ENCODE results near the gene INAFM2. TPM values are rescaled to one million over a fixed set of nuclear protein-coding genes. Genes with fewer than 3 reads are reported as not detected.

Gene INAFM2
- total RNA-seq, 1 experiment from 2014 or later: 25.4 TPM

GRCh38 chr15:40287968-40288367 is 35.5 kb upstream of the INAFM2 start:
- H2AK5ac ChIP-seq (ENCODE audit: insufficient read length, low read length): no peak overlapping the region
- no peak overlapping the region for H4K8ac ChIP-seq (replicated peaks; ENCODE audit: insufficient read length, low read depth, low read length)
- no peak overlapping the region for H3K9ac ChIP-seq (ENCODE audit: extremely low read depth, insufficient read length, low read length)
- no peaks in the 10 kb centered on the region; a peak in 1 of 7 replicates for H3K36me3 Mint-ChIP-seq (ENCODE audit: insufficient read depth in 1 of 3, low read depth in 3 of 3)
- H3K4me2 ChIP-seq (ENCODE audit: insufficient read depth, insufficient read length, low read length): no peak overlapping the region
- no peaks in the 10 kb centered on the region for H3K79me2 ChIP-seq (ENCODE audit: insufficient read depth, low read length)
- no peak overlapping the region for H3K23ac ChIP-seq (ENCODE audit: insufficient read length, low read depth, low read length)
- H2BK5ac ChIP-seq (ENCODE audit: insufficient read length, low read length): no peak overlapping the region
- H4K5ac ChIP-seq (ENCODE audit: insufficient read length, low read depth, low read length): no peak overlapping the region
- H4K91ac ChIP-seq (ENCODE audit: insufficient read length, low read depth, low read length): no peak overlapping the region
- H3K4me1 ChIP-seq (ENCODE audit: insufficient read depth, low read length): peaks cover 5% of the 10 kb centered on the region
- H3K14ac ChIP-seq (ENCODE audit: insufficient read depth, low read length): no peak overlapping the region
- peaks cover 12% of the 10 kb centered on the region for H3K23me2 ChIP-seq (ENCODE audit: insufficient read length, low read depth, low read length, poor library complexity, severe bottlenecking)
- H3K9me3 Mint-ChIP-seq: no peaks in the 10 kb centered on the region
- no peak overlapping the region for H2BK120ac ChIP-seq (ENCODE audit: low read depth, low read length, poor library complexity, severe bottlenecking)
- H3K4me3 Mint-ChIP-seq: no peak overlapping the region
- H3K27me3 Mint-ChIP-seq (ENCODE audit: low read depth): peaks cover 86% of the 10 kb centered on the region
- no peak for DNase-seq
- H3K27me3 ChIP-seq (ENCODE audit: insufficient read depth, low read length): peaks cover 24% of the 10 kb centered on the region; the same call in 1 of the 2 replicates
- H3K4me1 Mint-ChIP-seq: peaks cover 33 to 46% of the 10 kb centered on the region in 2 experiments
- H3K27ac ChIP-seq (ENCODE audit: insufficient read length, low read depth, low read length): no peak overlapping the region
- no peak overlapping the region for H2BK12ac ChIP-seq (ENCODE audit: insufficient read length, low read depth, low read length)
- H3K27ac Mint-ChIP-seq: no peak overlapping the region
- no peak overlapping the region for H3K18ac ChIP-seq (ENCODE audit: insufficient read length, low read depth, low read length)
- H3K4ac ChIP-seq (ENCODE audit: low read depth, low read length): no peak overlapping the region
- H2AFZ ChIP-seq (ENCODE audit: low read length): no peak overlapping the region
- no peak overlapping the region for H2BK20ac ChIP-seq (ENCODE audit: low read depth, low read length, poor library complexity, severe bottlenecking)
- TF ChIP-seq, protein P1, sequence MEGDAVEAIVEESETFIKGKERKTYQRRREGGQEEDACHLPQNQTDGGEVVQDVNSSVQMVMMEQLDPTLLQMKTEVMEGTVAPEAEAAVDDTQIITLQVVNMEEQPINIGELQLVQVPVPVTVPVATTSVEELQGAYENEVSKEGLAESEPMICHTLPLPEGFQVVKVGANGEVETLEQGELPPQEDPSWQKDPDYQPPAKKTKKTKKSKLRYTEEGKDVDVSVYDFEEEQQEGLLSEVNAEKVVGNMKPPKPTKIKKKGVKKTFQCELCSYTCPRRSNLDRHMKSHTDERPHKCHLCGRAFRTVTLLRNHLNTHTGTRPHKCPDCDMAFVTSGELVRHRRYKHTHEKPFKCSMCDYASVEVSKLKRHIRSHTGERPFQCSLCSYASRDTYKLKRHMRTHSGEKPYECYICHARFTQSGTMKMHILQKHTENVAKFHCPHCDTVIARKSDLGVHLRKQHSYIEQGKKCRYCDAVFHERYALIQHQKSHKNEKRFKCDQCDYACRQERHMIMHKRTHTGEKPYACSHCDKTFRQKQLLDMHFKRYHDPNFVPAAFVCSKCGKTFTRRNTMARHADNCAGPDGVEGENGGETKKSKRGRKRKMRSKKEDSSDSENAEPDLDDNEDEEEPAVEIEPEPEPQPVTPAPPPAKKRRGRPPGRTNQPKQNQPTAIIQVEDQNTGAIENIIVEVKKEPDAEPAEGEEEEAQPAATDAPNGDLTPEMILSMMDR (conservative IDR thresholded peaks at IDR 0.05): no peak
- H3K56ac ChIP-seq (ENCODE audit: insufficient read length, low read depth, low read length): no peak overlapping the region
- no peak overlapping the region for H2BK15ac ChIP-seq (ENCODE audit: low read depth, low read length)
- H4K20me1 ChIP-seq (ENCODE audit: control insufficient read depth, insufficient read depth, insufficient read length): no peaks in the 10 kb centered on the region
- H3K79me1 ChIP-seq (ENCODE audit: insufficient read depth, low read depth, low read length, poor library complexity, severe bottlenecking): no peaks in the 10 kb centered on the region
- H3T11ph ChIP-seq (ENCODE audit: low read length): no peak overlapping the region
- WGBS (ENCODE audit: extremely low coverage, insufficient read length, low lambda C conversion rate): no CpG with 5 or more reads among the region's 4 CpGs
- no peaks in the 10 kb centered on the region for H3K9me3 ChIP-seq (ENCODE audit: control insufficient read depth, low read depth, low read length)
